Gastrocnemius medialis (tissue), 4 donors: ENCODE measurements around the gene LTBP4.

Experiments
- CTCF ChIP-seq, 5 experiments: fragments of 450-650 bp in 3 of 5; fragments of 200-600 bp in 2 of 5; sonication (generic) in 2 of 5; IDR thresholded peaks in 4 of 5; conservative IDR thresholded peaks in 1 of 5; 1 replicate in 4 of 5; 2 replicates in 1 of 5; pipeline ENCODE4 v1.5.1; 2016 to 2019; ENCODE audit warnings: antibody characterized with exemption in 5 of 5, mild to moderate bottlenecking in 3 of 5, moderate library complexity in 3 of 5
- POLR2A ChIP-seq, 2 donors: fragments of 450-650 bp; IDR thresholded peaks; one replicate each; pipeline ENCODE4 v1.6.1; 2017; ENCODE audit warnings: antibody characterized with exemption in 2 of 2, mild to moderate bottlenecking in 2 of 2, moderate library complexity in 2 of 2

GRCh38 chr19:40584007-40584406 lies 17.2 kb upstream of the LTBP4 start:
- TF ChIP-seq POLR2A (IDR thresholded peaks at IDR 0.05) (no peak), CTCF (IDR thresholded peaks at IDR 0.05 in 4 of 5, conservative IDR thresholded peaks at IDR 0.05 in 1 of 5) (no peak)
